HG03064 (cell line): ENCODE measurements around the gene NPC2.
A peak's percentile ranks its signal among the peaks of the same experiment; 100 is the strongest.

Experiments used
- ATAC-seq: cut with Tn5 transposase; IDR thresholded peaks from one replicate; pipeline ENCODE4 v1.9.1; 2021; ENCODE audit warnings: low read depth; ENCODE audit not compliant: unreplicated experiment

Gene NPC2

GRCh38 chr14:74503938-74504335 is 10.8 kb upstream of the NPC2 start:
- ATAC-seq, result no peak

GRCh38 chr14:74503291-74503937 is 10.3 kb upstream of the NPC2 start:
- ATAC-seq, result no peak

- ATAC-seq, result no peak
Observed at GRCh38 chr14:74502236-74503019, 9.3 kb upstream of the NPC2 start.

- ATAC-seq, result no peak
Observed at GRCh38 chr14:74501691-74502090, 8.6 kb upstream of the NPC2 start.

GRCh38 chr14:74501135-74501614 is 8.1 kb upstream of the NPC2 start:
- ATAC-seq, result no peak

- no peak for ATAC-seq
Observed at GRCh38 chr14:74500417-74501134, 7.5 kb upstream of the NPC2 start.

GRCh38 chr14:74495356-74495755 is 2.3 kb upstream of the NPC2 start:
- ATAC-seq, result no peak

GRCh38 chr14:74493343-74494261 is 497 bp upstream of the NPC2 start, which contains the start of gene ISCA2:
ISCA2 (plus strand) TSS chr14:74493765; CDS start chr14:74493775, 10 bp downstream.
- peak; percentile 84 for ATAC-seq

- ATAC-seq, result no peak
Observed at GRCh38 chr14:74491956-74492775, 939 bp downstream of the NPC2 start.

- ATAC-seq, result no peak
Observed at GRCh38 chr14:74490486-74490885, 2.6 kb downstream of the NPC2 start.

- no peak for ATAC-seq
Observed at GRCh38 chr14:74488786-74489397, 4.2 kb downstream of the NPC2 start.

- no peak for ATAC-seq
Observed at GRCh38 chr14:74486164-74486563, 6.9 kb downstream of the NPC2 start.

- ATAC-seq, result no peak
Observed at GRCh38 chr14:74483321-74483720, 9.8 kb downstream of the NPC2 start.

- no peak for ATAC-seq
Observed at GRCh38 chr14:74482571-74482970, 10.5 kb downstream of the NPC2 start.

GRCh38 chr14:74480046-74480445 is 13.1 kb downstream of the NPC2 start:
- ATAC-seq, result no peak

- no peak for ATAC-seq
Observed at GRCh38 chr14:74478996-74479635, 14.0 kb downstream of the NPC2 start.

GRCh38 chr14:74476607-74477006 is 16.5 kb downstream of the NPC2 start:
- ATAC-seq, result no peak

- ATAC-seq, result no peak
Observed at GRCh38 chr14:74476107-74476506, 17.0 kb downstream of the NPC2 start.
